ENCODE data around the gene COPS8.

Gene COPS8

DNA sequence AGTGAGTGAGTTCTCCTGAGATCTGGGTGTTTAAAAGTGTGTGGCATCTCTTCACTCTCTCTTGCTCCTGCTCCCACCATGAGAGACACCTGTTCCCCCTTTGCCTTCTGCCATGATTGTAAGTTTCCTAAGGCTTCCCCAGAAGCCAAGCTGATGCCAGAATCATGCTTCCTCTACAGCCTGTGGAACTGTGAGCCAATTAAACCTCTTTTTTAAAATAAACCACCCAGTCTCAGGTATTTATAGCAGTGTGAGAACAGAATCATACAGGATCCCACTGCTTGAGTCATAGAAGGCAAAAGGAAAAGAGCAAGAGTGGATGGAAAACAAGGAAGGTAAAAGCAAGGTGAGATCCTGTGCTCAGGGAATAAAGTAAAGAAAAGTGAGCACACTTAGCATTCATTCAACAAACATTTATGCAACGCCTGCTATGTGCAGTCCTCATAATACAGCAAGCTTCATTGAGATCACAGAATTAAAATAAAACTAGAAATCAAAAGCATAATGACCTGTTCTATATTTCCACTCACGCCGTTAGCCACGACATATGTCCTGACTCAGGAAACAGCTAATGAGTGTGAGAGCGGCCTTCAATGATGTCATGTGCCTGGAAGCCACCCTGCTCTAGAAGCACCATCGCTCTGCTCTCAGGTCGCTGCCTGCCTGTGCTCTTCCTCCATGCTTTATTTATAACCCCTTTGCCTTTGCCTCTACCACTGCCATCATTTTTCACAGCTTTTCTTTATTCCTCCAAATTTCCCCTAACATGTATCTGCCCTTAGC is 11.3 kb upstream of the COPS8 start:
- H3K4me3 ChIP-seq (ENCODE audit: low read depth, low read length), result no peak overlapping the region
- TF ChIP-seq, protein P1, sequence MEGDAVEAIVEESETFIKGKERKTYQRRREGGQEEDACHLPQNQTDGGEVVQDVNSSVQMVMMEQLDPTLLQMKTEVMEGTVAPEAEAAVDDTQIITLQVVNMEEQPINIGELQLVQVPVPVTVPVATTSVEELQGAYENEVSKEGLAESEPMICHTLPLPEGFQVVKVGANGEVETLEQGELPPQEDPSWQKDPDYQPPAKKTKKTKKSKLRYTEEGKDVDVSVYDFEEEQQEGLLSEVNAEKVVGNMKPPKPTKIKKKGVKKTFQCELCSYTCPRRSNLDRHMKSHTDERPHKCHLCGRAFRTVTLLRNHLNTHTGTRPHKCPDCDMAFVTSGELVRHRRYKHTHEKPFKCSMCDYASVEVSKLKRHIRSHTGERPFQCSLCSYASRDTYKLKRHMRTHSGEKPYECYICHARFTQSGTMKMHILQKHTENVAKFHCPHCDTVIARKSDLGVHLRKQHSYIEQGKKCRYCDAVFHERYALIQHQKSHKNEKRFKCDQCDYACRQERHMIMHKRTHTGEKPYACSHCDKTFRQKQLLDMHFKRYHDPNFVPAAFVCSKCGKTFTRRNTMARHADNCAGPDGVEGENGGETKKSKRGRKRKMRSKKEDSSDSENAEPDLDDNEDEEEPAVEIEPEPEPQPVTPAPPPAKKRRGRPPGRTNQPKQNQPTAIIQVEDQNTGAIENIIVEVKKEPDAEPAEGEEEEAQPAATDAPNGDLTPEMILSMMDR (IDR thresholded peaks at IDR 0.05; ENCODE audit: low read depth, low read length), result no peak

DNA sequence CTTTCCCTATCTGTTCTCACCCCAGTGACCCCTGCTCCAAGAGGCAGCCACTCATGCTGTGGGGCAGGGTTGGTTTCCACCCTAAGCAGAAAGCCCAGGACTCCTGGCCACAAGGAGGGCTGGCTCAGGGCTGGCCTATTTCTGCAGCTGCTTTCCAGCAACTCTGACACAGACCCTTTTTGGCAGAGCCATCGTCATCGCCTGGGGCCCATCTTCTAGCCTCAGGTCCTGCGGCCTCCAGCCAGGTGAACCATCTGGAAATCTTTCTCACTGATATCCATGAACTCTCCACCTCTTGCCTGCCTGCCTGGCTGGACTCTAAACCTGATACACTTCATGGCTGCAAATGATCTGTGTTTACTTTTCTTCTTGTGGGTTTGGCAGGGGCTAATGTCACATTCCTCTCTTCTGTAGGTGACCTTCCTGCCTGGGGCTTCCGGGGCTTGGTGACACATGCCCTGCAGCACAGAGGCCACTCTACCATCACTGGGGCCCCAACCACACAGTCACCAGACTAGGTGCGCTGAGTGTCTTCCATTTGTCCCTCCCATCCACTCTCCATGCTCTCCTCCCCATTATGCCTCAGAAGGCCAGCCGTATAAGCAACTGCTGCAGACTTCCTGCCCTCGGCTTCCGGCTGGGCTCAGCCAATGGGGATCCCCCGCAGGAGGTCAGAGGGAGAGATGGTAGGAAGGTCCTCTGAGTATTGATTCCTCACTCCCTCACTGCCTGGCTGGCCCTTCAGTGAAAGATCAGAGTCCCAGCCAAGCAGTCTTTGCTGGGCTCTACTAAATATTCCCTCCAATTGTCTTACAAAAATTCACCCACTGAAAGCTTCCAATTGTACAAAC is 9.7 kb upstream of the COPS8 start:
- TF ChIP-seq, protein P1 (IDR thresholded peaks at IDR 0.05; ENCODE audit: low read depth, low read length), result no peak
- no peak overlapping the region for H3K4me3 ChIP-seq (ENCODE audit: low read depth, low read length)

DNA sequence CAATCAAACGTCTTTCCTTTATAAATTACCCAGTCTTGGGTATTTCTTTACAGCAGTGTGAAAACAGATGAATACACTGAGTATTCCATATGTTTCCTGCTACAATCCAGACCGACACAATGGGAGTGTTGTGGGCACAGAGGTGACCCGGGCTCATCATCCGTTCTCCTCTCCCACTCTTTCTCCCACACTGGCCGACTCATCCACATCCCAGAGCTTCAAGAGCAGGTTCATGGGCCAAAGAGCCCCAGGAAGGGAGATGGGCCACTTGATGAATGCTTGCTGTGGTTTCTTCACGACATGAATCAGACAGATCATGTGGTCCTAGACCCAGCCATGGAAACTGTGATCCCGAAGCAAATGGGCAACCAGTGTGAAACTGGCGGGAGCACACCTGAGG is 4.1 kb upstream of the COPS8 start:
- TF ChIP-seq, protein P1 (IDR thresholded peaks at IDR 0.05; ENCODE audit: low read depth, low read length), result no peak
- H3K4me3 ChIP-seq (ENCODE audit: low read depth, low read length), result no peak overlapping the region

DNA sequence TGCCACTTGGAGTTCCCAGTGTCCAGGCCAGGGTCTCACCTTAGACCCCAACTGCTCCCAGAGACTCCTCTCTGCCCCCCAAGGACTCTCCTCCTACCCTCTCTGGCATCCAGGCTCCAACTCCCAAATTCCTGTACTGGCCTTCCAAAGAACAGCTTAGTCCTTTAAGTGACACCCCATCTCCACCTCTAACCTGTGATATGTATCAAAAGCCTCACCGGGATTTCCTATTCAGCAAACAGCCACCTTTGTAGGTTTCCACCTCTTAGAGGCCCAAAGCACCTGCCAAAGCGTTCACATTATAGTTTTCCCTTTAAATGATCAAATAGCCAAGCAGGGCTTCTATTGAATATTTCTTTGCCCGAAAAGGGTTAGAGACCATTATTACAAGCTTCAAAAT is 2.7 kb upstream of the COPS8 start:
- H3K4me3 ChIP-seq (ENCODE audit: low read depth, low read length), result no peak overlapping the region

DNA sequence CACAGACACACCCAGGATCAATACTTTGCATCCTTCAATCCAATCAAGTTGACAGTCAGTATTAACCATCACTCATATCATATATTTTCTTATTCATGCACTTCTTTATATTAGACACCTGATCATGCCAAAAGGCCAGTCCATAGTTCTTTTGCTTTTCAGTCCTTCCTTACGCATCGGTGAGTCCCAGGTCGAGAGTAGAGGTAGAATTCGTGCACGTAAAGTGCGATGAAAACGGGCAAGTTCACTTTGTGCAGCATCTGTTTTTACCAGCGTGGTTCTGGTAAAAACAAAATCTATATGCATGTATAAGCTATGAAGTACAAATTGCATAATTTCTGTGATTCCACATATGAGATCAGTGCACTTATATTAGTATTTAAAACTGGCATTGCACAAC is 1.2 kb upstream of the COPS8 start:
- TF ChIP-seq, protein P1 (IDR thresholded peaks at IDR 0.05; ENCODE audit: low read depth, low read length), result no peak
- peak overlapping the region; percentile 94 for H3K4me3 ChIP-seq (ENCODE audit: low read depth, low read length)

More for the DNA sequence above, 2.7 kb upstream of the COPS8 start:
- TF ChIP-seq, protein P1 (IDR thresholded peaks at IDR 0.05; ENCODE audit: low read depth, low read length), result no peak

DNA sequence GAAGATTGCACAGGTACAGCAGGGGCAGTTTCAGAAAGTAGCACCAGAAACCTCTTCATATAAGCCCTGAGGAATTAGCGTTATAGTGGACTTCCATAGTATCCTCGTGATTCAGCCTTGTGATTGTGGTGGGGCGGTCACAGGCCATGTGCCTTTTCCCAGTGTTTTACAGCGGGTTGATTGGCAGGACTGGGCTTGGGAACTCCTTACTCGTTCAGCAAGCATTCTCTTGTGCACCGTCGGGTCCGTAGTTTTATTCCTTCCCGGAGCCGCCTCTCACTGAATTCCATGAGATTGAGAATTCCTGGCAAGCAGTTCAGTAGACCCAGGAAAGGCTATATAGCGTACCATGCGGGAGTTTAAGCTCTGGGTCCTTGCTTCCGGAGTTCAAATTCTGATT is 5.2 kb downstream of the COPS8 start:
- no peak overlapping the region for H3K4me3 ChIP-seq (ENCODE audit: low read depth, low read length)
- TF ChIP-seq, protein P1 (IDR thresholded peaks at IDR 0.05; ENCODE audit: low read depth, low read length), result no peak

Measured in WI38 (cell line).